NCI-H2171 treated with DMSO at 0.1 percent for 48 hours (cell line): ENCODE results near the gene EIF5AL1.
"Not testable (repeated sequence)": the region's sequence is repeated elsewhere in the genome, so short reads cannot be mapped to it uniquely, and the experiment has no call there.

Source experiments
- DNase-seq: peaks from one replicate; lab custom pipeline; 2025; lab: John Stamatoyannopoulos, UW

Gene EIF5AL1

DNA sequence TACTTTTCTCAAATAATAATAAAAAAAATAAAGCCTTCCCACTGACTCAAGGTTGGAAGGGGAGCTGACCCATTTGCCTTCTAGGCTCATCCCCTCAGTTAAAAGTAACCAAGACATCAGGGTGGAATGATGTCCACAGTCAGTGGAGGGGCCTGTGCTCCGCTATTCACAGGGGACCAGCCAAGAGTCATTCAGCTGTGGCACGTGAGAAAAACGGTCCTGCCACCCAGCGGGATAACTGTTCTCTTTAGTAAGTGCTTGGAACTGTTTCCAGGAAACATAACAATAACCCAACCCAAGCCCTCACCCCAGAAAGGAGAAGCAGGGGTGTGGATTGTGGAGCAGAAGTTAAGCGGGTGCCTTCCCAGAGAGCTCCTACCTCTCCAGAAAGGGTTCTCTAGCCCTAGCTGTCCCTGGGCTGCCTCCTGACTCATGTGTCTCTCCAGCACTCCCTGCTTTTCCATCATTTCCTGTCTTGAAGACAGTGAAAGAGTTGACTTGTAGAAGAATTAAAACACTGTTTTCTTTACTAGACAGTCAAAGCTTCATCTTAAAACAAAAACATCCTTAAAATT lies 2.3 kb upstream of the EIF5AL1 start:
- DNase-seq, result not testable (repeated sequence)

DNA sequence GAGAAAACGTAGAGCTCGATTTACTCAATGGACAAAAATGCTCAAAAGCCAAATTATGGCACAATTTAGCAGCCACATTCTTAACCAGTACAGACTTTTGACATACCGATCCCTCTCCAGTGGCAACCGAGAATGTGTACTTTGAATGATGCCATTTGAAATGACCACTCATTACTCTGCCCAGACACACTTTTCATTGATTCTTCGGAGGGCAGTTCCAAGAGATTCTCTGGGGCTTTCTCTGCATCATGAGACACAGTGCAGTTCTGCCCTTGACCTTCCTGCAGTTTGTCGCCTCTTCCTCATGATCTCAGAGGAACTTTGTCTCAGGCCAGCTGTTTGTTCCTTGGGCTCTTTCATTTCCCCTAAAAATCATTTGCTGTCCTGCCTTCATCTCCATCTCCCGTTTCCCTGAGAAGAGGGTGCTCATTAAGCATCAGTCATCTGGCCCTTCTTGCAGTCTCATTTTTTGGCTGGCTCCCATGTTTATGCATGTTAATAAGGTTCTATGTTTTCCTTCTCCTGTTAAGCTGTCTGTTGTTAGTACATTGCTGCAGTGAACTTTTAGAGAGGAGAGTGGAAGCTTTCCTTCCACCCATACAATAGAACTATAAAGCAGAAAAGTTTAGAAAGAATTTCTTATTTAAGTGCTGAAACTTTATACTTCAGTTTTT lies 4.3 kb downstream of the EIF5AL1 start:
- DNase-seq, result peak; percentile 28

DNA sequence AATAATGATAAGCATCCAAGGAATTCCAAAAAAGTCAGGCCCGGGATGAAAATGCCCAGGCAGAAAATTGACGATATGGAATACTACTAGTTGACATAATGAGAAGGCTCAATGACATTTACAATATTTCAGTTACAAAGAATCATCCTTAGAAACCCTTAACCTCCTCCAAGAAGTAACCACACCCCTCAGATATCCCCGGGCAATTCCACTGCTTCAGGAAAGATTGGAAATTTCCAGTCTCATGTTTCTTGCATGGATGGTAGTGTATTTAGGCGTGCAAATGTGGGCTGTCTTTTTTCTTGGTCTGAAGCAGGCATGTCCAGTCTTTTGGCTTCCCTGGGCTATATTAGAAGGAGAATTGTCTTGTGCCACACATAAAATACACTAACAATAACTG lies 5.2 kb downstream of the EIF5AL1 start:
- DNase-seq, result not testable (repeated sequence)

DNA sequence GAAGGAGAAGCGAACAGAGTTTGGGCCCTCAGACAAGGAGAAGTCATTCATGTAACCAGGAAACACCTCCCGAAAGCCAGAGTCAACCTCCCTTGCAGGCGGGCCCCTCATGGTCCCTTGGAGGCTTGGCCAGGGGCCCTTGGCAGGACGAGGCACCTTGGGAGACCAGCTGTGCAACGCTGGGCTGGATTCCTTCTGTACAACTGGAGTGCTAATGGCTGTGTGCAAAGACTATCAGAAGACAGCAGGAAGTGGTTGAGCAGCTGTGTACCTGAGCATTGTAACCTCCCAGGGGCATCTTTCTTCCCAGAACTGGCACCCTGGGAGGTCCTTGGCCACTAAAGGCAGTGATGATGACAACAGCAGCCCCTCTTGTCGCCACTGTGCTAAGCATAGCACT lies 9.4 kb downstream of the EIF5AL1 start:
- DNase-seq, result not testable (repeated sequence)

DNA sequence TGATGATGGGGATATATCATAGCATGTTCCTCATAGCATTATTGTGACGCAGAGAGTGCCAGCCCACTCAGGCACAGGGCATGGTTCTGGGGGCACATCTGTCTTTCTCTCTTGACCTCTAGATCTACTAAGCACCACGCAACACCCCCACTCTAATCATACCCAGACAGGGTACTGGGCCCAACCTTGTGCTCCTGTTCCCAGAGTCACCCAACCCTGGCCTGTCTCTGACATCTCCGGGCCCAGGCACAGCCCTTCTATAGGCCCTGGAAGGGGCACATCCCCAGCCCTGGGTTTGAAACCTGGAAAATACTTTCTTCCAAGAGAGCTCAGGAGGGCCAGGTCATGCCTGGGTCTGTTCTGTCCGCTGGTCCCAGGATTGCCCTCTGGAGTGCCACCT lies 10.1 kb downstream of the EIF5AL1 start:
- not testable (repeated sequence) for DNase-seq

DNA sequence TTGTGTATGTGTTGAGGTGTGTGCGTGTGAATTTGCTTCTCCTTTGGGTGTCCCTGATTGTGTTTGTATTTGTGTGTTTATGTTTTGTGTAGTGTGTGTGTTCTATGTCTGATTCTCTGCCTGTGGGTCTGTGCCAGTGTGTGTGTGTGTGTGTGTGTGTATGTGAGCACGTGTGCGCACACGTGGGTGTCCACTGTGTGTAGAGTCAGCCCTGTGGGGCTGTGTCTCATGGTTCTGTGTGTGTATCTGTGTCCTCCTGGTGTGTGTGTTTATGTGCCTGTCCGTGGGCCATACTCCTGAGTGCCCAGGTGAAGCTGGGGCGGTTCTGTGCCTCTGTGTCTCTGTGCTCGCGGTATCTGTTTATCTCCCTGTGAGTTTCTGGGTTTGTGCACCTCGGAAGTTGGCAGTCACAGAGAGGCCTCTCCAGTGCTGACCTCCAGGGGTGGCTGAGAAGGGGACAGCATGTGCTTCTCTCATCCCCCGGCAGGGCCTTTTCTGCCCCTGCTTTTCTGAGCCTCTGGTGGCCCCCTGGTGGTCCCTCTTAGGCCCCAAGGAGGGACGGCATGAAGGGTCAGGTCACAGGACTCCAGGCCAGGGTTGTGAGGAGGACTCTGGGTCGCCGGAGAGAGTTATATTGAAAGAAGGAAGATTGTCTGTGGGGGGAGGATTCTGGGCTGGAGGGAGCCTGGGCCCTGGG lies 11.0 kb downstream of the EIF5AL1 start:
- not testable (repeated sequence) for DNase-seq

DNA sequence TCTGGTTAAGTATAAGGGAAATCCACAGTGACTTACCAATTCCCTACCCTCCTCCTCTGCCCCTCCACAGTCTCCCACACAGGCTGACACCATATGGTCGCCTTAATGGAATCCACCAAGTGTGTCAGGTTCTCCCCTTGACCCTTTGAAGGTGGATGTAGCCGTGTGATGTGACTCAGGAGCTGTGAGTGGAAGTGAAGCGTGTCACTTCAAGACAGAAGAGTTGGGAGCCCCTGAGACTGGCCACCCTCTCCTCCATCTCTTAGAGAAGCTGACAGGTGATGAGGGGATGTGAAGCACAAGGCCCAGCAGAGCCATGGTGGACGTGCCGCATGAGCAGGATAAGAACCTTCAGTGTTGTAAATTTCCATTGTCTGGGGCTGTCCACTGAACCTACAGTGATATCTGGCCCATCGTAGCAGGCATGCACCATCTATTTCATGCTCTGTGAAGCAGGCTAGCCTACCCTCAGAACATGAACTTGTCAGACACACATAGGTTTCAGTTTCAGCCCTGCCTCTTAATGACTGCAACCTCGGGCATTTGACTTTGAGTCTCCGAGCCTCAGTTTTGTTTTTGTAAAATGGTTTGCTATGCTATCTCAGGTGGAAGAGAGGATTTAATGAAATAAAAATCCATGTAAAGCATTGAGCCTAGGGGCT lies 12.8 kb downstream of the EIF5AL1 start:
- DNase-seq, result peak; percentile 3

DNA sequence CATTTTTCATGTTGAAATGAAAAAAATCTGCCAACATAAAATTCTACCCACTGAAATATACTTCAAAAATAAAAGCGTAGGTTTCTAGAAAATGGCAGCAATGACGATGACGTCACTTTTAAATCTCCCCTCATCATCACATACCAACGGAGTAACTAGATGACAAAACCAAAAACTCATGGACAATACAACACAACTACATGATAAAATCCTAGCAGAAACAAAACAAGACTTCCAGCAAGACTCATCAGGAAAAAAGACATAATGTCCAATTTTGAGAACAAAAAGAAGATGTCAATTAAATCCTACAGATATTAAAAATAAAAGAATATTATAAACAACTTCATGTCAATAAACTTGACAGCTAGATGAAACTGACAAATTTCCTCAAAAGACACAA lies 15.9 kb downstream of the EIF5AL1 start:
- DNase-seq, result not testable (repeated sequence)

DNA sequence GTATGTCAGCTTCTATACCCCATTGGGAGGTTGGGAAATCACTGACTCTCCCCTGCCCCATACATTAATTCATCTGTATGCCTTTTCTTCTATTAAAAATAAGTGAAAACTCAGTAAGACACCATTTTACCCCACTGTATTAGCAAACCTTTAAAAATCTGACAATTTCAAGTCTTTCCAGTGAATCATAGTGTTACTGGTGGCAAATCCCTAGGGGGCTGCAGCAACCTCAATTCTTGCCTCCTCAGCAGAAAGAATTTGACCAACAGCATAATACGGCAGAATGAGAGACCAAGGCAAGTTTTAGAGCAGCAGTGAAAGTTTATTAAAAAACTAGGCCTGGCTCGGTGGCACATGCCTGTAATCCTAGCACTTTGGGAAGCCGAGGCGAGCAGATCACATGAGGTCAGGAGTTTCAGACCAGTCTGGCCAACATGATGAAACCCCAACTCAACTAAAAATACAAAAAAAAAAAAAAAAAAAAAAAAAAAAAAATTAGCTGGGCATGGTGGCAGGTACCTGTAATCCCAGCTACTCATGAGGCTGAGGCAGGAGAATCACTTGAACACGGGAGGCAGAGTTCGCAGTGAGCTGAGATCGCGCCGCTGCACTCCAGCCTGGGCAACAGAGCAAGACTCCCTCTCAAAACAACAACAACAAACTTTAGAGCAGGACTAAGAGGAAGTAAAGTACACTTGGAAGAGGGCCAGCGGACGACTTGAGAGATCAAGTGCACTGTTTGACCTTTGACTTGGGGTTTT lies 21.0 kb downstream of the EIF5AL1 start:
- DNase-seq, result not testable (repeated sequence)

DNA sequence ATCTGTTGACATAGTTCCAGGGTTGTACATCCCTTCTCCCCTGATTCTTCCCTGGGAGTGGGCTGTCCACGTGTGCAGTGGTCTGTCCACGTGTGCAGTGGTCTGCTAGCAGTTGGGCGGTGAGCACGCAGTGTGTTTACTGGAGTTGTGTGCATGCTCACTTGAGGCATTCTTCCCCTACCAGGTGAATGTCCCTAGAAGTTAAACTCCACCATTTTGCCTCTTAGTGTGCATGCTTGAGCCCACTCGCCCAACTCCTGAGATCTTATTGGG lies 21.5 kb downstream of the EIF5AL1 start:
- DNase-seq, result not testable (repeated sequence)

DNA sequence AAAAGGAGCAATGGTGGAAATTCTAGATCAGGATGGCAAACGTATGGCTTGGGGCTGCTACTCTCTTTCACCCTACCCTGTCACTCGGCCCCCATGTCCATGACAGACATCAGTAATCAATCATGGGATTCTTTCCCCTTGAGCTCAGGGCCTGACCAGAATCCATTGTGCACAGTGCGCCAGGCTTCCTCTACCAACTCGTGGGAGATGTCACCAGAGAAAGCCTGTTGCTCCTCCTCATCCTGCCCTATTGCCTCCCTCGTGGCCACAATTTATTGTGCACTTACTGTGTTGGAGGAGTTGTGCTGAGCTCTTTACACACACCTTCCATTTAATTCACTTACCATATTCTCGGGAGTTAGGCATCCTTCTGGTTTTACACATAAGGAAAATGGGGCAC lies 26.0 kb downstream of the EIF5AL1 start:
- not testable (repeated sequence) for DNase-seq

DNA sequence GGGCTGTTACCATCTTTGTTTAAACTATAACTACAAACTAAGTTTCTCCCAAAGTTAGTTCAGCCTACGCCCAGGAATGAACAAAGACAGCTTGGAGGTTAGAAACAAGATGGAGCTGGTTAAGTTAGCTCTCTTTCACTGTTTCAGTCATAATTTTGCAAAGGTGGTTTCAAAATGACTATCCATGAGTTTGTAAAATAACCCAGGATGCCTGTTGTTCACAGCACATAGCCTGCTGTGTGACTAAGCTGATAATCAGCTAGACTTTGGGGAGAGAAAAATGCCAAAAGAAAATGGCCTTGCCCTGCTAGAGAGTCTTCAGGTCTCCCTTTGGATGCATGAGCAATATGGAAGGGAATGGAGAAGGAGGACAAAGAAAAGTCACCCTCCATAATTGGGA lies 28.6 kb downstream of the EIF5AL1 start:
- not testable (repeated sequence) for DNase-seq

DNA sequence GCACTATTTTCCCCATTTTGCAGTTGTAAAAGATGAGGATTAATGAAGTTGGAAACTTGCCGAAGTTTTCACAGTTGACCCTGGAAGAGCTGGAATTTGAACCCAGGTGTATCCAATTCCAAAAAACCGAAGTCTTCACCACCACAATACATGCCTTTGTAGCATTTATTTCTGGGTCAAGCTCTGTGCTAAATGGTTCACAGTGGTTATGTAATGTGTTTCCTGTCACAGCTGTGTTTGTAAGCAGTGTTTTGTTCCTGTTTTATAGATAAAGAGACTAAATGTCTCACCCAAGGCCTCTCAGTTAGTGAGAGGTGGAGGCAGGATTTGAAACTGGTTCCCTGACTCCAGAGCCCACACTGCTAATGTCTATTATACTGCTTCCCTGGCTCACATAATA lies 30.3 kb downstream of the EIF5AL1 start:
- no peak for DNase-seq

DNA sequence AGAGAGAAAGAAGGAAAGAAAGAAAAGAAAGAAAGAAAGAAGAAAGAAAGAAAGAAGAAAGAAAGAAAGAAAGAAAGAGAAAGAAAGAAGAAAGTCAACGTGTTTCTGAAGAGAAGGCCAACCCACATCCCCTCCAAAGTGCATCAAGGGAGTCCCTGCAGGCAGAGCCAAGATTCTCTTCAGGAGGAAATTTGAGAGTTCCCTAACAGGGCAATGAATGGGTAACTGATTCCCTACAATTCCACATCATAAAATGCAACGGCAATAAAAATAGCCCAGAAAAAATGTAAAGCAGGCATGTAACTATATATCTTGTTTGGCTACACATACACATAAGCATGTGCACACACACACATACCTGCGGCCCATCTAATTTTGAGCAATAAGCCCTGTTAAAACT lies 32.1 kb downstream of the EIF5AL1 start:
- not testable (repeated sequence) for DNase-seq

DNA sequence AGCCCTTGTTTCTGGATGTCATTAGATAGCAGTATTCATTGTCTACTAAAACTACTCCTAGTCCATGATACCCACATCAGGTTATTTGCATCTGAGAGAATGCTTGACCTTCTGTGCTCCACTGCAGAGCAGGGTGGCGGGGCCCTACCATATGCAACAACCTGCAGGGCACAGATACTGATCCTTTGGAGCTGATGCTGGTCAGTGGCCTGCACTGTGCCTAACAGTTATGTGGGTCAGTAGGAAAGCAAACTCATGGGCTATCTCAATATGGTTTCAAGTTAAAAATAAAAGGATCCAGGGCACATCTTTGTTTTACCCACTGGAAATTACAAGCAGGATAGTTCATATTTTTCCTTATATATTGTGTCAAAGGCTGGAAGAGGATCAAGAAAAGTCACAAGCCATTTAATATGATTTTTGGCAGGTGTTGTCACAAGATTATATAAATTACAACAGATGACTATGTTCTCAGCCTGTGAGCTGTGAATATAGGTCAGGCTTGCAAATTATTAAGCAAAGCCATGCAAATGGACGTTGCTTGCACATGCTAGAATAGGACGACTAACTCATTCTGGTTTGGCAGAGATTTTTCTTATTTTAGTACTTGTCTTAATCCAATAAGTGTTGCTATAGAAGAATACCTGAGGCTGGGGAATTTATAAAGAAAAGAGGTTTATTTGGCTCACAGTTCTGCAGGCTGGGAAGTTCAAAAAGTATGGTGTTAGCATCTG lies 32.8 kb downstream of the EIF5AL1 start:
- DNase-seq, result not testable (repeated sequence)

DNA sequence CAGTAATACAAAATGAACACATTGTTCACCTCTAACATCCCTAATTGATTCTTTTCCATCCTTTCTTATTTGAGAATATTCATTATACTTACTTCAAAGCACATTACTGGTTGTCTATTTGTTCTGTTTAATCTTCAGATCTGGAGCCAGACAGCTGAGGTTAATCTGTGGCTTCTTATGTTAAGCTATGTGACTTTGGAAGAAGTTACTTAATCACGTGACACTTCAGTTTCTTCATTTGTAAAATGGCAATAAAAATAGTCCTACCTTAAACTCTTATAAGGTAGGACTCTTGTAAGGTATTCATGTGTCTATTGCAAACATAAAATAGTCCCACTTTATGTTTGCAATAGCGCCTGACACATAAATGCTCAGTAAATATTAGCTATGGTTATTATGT lies 34.8 kb downstream of the EIF5AL1 start:
- DNase-seq, result not testable (repeated sequence)

DNA sequence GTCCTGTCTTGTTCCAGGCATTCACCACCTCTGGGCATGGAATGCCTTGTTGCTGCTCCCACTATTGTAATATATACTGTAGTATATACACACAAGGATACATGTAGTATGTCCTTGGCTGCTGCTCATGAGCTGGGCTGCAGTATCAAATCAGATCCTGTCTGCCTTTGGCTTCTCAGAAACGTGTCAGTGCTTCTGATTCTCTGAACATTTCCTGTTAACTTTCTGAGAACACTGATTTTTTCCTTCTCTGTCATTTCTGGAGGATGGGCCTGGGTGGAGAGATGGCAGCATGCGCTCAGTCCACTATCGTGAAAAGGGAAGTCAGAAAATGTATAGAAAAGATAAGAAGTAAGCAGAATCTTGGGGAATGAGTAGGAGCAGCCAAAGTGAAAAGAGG lies 35.6 kb downstream of the EIF5AL1 start:
- DNase-seq, result no peak

DNA sequence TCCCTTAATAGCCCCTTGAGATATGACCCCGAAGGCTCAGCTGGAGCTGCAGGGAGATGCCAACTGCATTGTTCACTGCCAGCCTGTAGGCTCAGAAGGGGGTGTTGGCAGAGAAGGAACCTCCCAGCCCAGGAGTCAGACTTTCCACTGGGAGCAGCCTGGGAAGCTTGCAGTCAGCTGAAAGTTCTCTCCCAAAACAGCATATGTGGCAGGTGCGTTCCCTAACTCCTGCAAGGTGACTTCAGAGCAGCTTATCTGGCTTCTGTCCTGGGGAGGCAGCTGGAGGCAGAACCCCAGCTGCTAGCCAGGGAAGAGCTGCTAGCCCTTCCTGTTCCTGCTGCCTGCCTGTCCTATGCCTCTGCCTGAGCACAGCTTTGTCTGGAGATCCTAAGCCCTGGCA lies 39.8 kb downstream of the EIF5AL1 start:
- DNase-seq, result no peak

DNA sequence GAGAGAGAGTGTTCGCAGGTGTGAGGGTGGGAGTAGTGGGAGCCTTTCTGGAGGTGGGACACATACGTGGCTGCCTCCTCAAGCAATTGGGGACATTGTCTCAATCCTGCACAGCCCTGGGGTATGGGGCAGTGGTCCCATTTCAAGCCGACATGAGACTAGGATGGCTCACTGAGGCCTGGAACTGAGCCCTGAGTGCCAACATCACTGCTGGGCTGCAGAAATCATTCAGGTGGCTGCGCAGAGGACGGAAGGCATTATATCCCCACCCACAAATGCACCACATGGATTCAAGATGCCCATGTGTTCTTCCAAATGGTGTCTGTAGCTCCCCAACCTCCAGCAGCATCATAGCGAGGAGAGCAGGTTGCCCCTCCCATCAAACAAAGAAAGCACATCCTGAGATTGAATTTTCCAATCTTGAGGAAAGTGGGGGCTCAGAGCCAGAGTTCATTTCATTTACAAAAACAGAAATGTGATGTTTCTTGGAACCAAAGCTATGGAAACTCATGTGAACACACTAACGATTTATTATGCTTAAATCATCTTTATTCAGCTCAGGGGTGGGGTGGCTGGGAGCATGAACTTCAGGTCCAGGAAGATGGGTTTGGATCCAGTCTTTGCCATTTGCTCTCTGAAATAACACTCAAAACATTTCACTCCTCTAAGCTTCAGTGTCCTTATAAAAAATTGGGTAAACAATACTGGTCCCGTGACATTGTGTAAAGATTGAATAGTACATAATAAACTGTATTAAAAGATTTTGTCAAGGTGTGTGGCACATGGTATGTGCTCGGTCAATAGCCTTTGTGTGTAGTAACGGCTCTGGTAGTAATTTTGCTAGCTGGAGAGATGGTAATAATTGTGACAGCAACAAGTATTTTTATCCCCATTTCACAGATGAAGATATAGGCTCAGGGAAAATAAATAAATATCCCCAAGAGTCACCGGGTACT lies 43.3 kb downstream of the EIF5AL1 start:
- no peak for DNase-seq

DNA sequence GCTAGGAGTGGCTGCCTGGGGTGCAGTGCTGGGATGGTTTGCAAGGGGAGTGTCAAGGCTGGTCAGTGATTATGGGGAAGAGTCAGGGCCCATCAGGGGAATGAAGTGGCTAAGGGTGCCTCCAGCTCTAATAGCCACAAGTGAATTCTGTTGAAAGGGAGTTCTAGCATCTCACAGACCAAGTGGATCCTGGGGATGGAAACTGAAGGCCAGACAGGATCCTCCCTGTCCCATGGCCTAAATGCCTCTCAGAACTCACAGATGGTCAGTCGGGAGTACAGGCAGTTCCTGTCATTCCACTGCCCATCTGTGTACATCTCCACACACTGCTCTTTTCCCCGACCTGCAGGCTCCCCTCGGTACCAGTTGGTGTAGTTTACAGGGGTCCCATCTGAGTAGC lies 44.6 kb downstream of the EIF5AL1 start:
- not testable (repeated sequence) for DNase-seq
